ENCODE measurements around the gene PTGER1.

PTGER1 gene

DNA sequence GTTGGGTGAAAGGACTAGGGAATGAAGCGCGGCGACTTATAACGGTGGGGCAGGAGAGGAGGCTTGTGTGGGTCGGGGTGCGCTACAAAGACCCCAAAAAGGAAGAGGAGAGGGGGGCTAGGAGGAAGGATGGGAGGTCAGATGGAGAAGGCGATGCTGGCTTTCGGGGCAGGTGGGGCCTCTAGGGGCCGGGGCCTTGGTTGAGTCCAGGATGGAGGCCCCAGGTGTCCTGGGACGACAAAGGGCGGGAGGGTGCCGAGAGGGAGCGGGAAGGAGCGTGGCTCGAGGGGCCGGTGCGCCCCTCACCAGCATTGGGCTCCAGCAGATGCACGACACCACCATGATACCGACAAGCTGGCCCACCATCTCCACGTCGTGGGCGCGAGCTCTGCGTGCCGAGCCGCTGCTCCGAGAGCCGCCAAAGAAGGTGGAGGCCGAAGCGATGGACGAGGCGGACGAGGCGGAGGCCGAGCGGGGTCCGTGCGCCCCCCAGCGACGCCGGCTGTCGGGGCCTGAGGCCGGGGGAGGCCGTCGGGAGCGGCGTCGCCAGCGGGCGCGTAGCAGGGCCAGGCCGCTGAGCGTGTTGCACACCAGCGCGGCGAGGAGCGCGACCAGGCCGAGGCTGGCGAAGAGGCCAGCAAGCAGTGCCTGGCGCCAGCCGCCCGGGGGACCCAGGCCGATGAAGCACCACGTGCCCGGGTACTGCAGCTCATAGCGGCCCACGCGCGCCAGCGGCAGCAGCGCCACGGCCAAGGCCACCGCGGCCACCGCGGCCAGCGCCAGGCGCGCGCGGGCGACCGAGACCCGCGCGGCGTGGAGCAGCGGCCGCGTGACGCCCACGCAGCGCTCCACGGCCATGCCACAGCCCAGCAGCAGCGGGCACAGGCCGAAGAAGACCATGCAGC is 1.8 kb downstream of the PTGER1 start:
- TF ChIP-seq GATA2 (IDR thresholded peaks at IDR 0.05; ENCODE audit: low read depth, low read length) = no peak
- TF ChIP-seq GATA3 (IDR thresholded peaks at IDR 0.05; ENCODE audit: low read depth, low read length) = no peak

DNA sequence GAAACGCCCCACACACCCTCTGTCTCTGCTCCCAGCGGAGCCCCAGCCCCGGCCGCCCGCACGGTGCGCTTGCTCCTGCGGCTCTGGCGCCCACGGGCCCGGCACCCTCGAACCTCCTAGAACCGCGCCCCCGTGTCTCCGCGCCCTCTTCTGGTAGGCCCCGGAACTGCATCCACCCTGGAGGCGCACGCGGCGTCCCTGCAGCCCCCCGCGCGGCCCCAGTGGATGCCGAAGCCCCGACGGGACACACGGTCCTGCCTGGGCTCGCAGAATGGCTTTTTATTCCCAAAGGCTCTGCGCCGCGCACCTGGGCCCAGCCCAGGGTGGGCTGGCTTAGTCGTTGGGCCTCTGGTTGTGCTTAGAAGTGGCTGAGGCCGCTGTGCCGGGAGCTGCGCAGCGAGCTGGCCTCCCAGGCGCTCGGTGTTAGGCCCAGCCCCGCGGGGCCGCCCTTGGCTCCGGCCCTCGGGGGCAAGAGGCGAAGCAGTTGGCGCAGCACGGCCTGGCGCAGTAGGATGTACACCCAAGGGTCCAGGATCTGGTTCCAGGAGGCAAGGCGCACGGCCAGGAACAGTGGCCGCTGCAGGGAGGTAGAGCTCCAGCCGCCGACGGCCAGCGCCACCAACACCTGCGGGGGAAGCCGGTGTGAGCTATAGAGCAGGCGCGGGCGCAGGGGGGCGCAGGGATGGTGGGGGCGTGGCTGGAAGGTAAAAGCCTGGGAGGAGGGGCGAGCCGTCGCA is 2.8 kb downstream of the PTGER1 start:
- TF ChIP-seq GATA3 (IDR thresholded peaks at IDR 0.05; ENCODE audit: low read depth, low read length) (no peak), GATA2 (IDR thresholded peaks at IDR 0.05; ENCODE audit: low read depth, low read length) (no peak)

- TF ChIP-seq GATA3 (IDR thresholded peaks at IDR 0.05; ENCODE audit: low read depth, low read length) (no peak), GATA2 (IDR thresholded peaks at IDR 0.05; ENCODE audit: low read depth, low read length) (no peak)
Observed at GRCh38 chr19:14471436-14472187, 3.5 kb downstream of the PTGER1 start.

DNA sequence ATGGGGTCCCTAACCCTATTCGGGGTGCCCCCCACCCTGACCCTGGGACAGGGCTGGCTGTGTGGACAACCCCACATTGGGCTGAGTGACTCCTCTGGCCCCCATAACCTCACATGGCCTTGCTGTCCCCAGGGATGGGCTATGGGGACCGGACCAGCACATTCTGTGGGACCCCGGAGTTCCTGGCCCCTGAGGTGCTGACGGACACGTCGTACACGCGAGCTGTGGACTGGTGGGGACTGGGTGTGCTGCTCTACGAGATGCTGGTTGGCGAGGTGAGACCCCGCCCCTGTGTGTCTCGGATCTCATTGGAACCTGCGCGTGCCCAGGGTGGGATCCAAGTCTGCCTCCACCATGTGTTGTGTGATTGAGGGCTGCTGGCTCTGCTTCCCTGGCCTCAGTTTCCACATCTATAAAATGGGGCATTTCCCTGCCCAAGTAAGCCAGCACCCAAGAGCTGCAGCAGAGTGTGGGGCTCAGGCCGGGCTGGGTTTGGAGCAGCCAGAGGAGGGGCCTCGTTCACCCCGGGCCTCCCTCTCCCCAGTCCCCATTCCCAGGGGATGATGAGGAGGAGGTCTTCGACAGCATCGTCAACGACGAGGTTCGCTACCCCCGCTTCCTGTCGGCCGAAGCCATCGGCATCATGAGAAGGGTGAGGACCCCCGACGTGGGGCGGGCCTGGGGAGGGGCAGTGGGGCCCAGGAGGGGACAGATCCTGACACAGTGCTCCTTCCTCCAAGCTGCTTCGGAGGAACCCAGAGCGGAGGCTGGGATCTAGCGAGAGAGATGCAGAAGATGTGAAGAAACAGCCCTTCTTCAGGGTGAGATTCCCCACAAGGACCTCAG is 4.9 kb downstream of the PTGER1 start:
- TF ChIP-seq GATA3 (IDR thresholded peaks at IDR 0.05; ENCODE audit: low read depth, low read length) (no peak), GATA2 (IDR thresholded peaks at IDR 0.05; ENCODE audit: low read depth, low read length) (no peak)

GRCh38 chr19:14467816-14468215 is 7.3 kb downstream of the PTGER1 start:
- TF ChIP-seq GATA2 (IDR thresholded peaks at IDR 0.05; ENCODE audit: low read depth, low read length) (no peak), GATA3 (IDR thresholded peaks at IDR 0.05; ENCODE audit: low read depth, low read length) (no peak)

DNA sequence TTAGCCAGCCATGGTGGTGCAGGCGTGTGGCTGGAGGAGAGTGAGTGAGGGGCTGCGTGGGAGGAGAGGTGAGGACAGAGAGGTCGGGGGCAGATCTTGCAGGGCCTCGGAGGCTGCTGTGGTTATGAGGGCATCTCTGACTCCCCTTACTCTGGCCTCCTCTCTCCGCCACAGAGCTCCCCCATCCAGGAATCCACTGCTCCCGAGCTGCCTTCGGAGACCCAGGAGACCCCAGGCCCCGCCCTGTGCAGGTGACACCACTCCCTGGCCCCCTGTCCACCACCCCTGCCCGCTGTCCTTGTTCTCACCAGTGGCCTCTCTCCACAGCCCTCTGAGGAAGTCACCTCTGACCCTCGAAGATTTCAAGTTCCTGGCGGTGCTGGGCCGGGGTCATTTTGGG is 7.8 kb downstream of the PTGER1 start:
- TF ChIP-seq GATA2 (IDR thresholded peaks at IDR 0.05; ENCODE audit: low read depth, low read length) = no peak
- TF ChIP-seq GATA3 (IDR thresholded peaks at IDR 0.05; ENCODE audit: low read depth, low read length) = no peak

GRCh38 chr19:14463747-14464146 is 11.4 kb downstream of the PTGER1 start:
- TF ChIP-seq GATA3 (IDR thresholded peaks at IDR 0.05; ENCODE audit: low read depth, low read length) (no peak), GATA2 (IDR thresholded peaks at IDR 0.05; ENCODE audit: low read depth, low read length) (no peak)

- no peak for TF ChIP-seq GATA3 (IDR thresholded peaks at IDR 0.05; ENCODE audit: low read depth, low read length)
- no peak for TF ChIP-seq GATA2 (IDR thresholded peaks at IDR 0.05; ENCODE audit: low read depth, low read length)
Observed at GRCh38 chr19:14460935-14461334, 14.2 kb downstream of the PTGER1 start.

GRCh38 chr19:14459703-14460102 is 15.5 kb downstream of the PTGER1 start:
- TF ChIP-seq GATA2 (IDR thresholded peaks at IDR 0.05; ENCODE audit: low read depth, low read length) = no peak
- TF ChIP-seq GATA3 (IDR thresholded peaks at IDR 0.05; ENCODE audit: low read depth, low read length) = no peak

GRCh38 chr19:14450876-14451275 is 24.3 kb downstream of the PTGER1 start:
- TF ChIP-seq GATA2 (IDR thresholded peaks at IDR 0.05; ENCODE audit: low read depth, low read length) = no peak
- no peak for TF ChIP-seq GATA3 (IDR thresholded peaks at IDR 0.05; ENCODE audit: low read depth, low read length)

- TF ChIP-seq GATA2 (IDR thresholded peaks at IDR 0.05; ENCODE audit: low read depth, low read length) (no peak), GATA3 (IDR thresholded peaks at IDR 0.05; ENCODE audit: low read depth, low read length) (no peak)
Observed at GRCh38 chr19:14450168-14450874, 24.8 kb downstream of the PTGER1 start.

DNA sequence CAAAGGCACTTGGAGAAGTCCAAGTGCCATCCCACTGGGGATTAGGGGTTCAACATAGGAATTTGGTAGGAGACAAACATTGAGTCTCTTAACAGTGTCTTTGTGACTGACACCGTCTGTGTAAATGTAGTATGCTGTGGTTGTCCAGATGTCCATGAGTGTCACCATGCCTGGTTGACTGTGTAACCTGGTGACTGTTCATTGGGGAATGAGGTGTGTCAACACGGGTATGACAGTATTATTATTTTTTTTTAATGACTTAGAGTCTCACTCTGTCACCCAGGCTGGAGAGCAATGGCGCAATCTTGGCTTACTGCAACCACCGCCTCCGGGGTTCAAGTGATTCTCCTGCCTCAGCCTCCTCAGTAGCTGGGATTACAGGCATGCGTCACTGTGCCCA is 25.8 kb downstream of the PTGER1 start:
- no peak for TF ChIP-seq GATA3 (IDR thresholded peaks at IDR 0.05; ENCODE audit: low read depth, low read length)
- no peak for TF ChIP-seq GATA2 (IDR thresholded peaks at IDR 0.05; ENCODE audit: low read depth, low read length)
